ENCODE results near the gene CFAP61.

The CFAP61 gene

GRCh38 chr20:20174089-20174835, 121.9 kb downstream of the CFAP61 start:
- no peak for DNase-seq

GRCh38 chr20:20181322-20181721, 129.0 kb downstream of the CFAP61 start:
- no peak for DNase-seq

GRCh38 chr20:20184149-20184548, 131.8 kb downstream of the CFAP61 start:
- no peak for DNase-seq

GRCh38 chr20:20184706-20185105, 132.4 kb downstream of the CFAP61 start:
- DNase-seq = no peak

- no peak for DNase-seq
Measured at GRCh38 chr20:20188647-20189046, 136.3 kb downstream of the CFAP61 start.

GRCh38 chr20:20192366-20192765, 140.0 kb downstream of the CFAP61 start:
- DNase-seq = no peak

- DNase-seq = no peak
Measured at GRCh38 chr20:20195021-20195705, 142.8 kb downstream of the CFAP61 start.

- no peak for DNase-seq
Measured at GRCh38 chr20:20196610-20197009, 144.3 kb downstream of the CFAP61 start.

- no peak for DNase-seq
Measured at GRCh38 chr20:20198011-20198410, 145.7 kb downstream of the CFAP61 start.

GRCh38 chr20:20199361-20200160, 147.2 kb downstream of the CFAP61 start:
- no peak for DNase-seq

- DNase-seq = no peak
Measured at GRCh38 chr20:20201124-20201523, 148.8 kb downstream of the CFAP61 start.

- no peak for DNase-seq
Measured at GRCh38 chr20:20201639-20202038, 149.3 kb downstream of the CFAP61 start.

- no peak for DNase-seq
Measured at GRCh38 chr20:20202768-20203167, 150.4 kb downstream of the CFAP61 start.

- DNase-seq = no peak
Measured at GRCh38 chr20:20203784-20204183, 151.5 kb downstream of the CFAP61 start.

GRCh38 chr20:20204256-20204655, 151.9 kb downstream of the CFAP61 start:
- DNase-seq = no peak

- DNase-seq = no peak
Measured at GRCh38 chr20:20205141-20205861, 153.0 kb downstream of the CFAP61 start.

- no peak for DNase-seq
Measured at GRCh38 chr20:20205862-20206236, 153.5 kb downstream of the CFAP61 start.

- DNase-seq = no peak
Measured at GRCh38 chr20:20206788-20207187, 154.5 kb downstream of the CFAP61 start.

GRCh38 chr20:20207291-20207690, 155.0 kb downstream of the CFAP61 start:
- DNase-seq = no peak

- DNase-seq = no peak
Measured at GRCh38 chr20:20207872-20208271, 155.5 kb downstream of the CFAP61 start.

GRCh38 chr20:20209684-20210083, 157.4 kb downstream of the CFAP61 start:
- DNase-seq = no peak

- DNase-seq = no peak
Measured at GRCh38 chr20:20210327-20210726, 158.0 kb downstream of the CFAP61 start.

GRCh38 chr20:20210943-20211273, 158.6 kb downstream of the CFAP61 start:
- DNase-seq = no peak

Measured in activated CD8-positive, alpha-beta memory T cell treated with anti-CD3 and anti-CD28 coated beads, Interleukin-2, amount 50 U/mL, for 48 hours (primary cell).